Astrocyte (in vitro differentiated cells and primary cell): Measurements from ENCODE around the gene TBXAS1. TPM values are rescaled to one million over a fixed set of nuclear protein-coding genes. Genes with fewer than 3 reads are reported as not detected.

Experiments used
- DNase-seq: peaks from one replicate; pipeline ENCODE4 v3.0.0-alpha.2; 2010; ENCODE audit warnings: low read depth
- FAIRE-seq: peaks from 2 replicates; lab custom pipeline; 2011; peaks lifted over from hg19 to GRCh38; lab: Jason Lieb, UNC
- H2AFZ ChIP-seq: 2 replicates; pipeline ENCODE4 v1.6.0; 2012; ENCODE audit warnings: low read depth, low read length, inconsistent platforms
- H3K27ac ChIP-seq: 2 replicates; pipeline ENCODE4 v1.5.1; 2011; ENCODE audit warnings: low read depth, low read length, inconsistent platforms
- H3K27me3 ChIP-seq: 2 replicates; pipeline ENCODE4 v1.6.0; 2011; ENCODE audit warnings: low read length, inconsistent platforms; ENCODE audit not compliant: insufficient read depth
- H3K36me3 ChIP-seq: 2 replicates; pipeline ENCODE4 v1.5.1; 2011; ENCODE audit warnings: low read length, inconsistent platforms; ENCODE audit not compliant: insufficient read depth
- H3K4me1 ChIP-seq: 2 replicates; pipeline ENCODE4 v1.5.1; 2011; ENCODE audit warnings: low read length, inconsistent platforms; ENCODE audit not compliant: insufficient read depth
- H3K4me2 ChIP-seq: 2 replicates; pipeline ENCODE4 v1.6.0; 2012; ENCODE audit warnings: low read length, inconsistent platforms
- H3K4me3 ChIP-seq: 2 replicates; pipeline ENCODE4 v1.5.1; 2011; ENCODE audit warnings: low read depth, mild to moderate bottlenecking, low read length, inconsistent platforms; ENCODE audit not compliant: insufficient read depth
- H3K79me2 ChIP-seq: 2 replicates; pipeline ENCODE4 v1.6.0; 2012; ENCODE audit warnings: mild to moderate bottlenecking, low read length, inconsistent platforms; ENCODE audit not compliant: insufficient read depth
- H3K9ac ChIP-seq: 2 replicates; pipeline ENCODE4 v1.6.0; 2012; ENCODE audit warnings: mild to moderate bottlenecking, low read length, inconsistent platforms
- H3K9me3 ChIP-seq: 2 replicates; pipeline ENCODE4 v1.5.1; 2012; ENCODE audit warnings: low read depth, mild to moderate bottlenecking, low read length, inconsistent platforms; ENCODE audit not compliant: insufficient read depth
- H4K20me1 ChIP-seq: 2 replicates; pipeline ENCODE4 v1.6.0; 2012; ENCODE audit warnings: low read length, inconsistent platforms; ENCODE audit not compliant: insufficient read depth
- H3K27ac Mint-ChIP-seq: one replicate; pipeline ENCODE4 v1.8.0; 2021; ENCODE audit warnings: mild to moderate bottlenecking, mixed read lengths; ENCODE audit not compliant: unreplicated experiment
- H3K27me3 Mint-ChIP-seq: one replicate; pipeline ENCODE4 v1.8.0; 2021; ENCODE audit warnings: low read depth, mixed read lengths; ENCODE audit not compliant: unreplicated experiment
- H3K36me3 Mint-ChIP-seq: one replicate; pipeline ENCODE4 v1.8.0; 2021; ENCODE audit warnings: low read depth, mixed read lengths; ENCODE audit not compliant: unreplicated experiment
- H3K4me1 Mint-ChIP-seq: one replicate; pipeline ENCODE4 v1.8.0; 2021; ENCODE audit warnings: low read depth, mixed read lengths; ENCODE audit not compliant: unreplicated experiment
- H3K4me3 Mint-ChIP-seq: one replicate; pipeline ENCODE4 v1.8.0; 2021; ENCODE audit warnings: mild to moderate bottlenecking, moderate library complexity, mixed read lengths; ENCODE audit not compliant: unreplicated experiment
- H3K9me3 Mint-ChIP-seq: one replicate; pipeline ENCODE4 v1.8.0; 2021; ENCODE audit warnings: mild to moderate bottlenecking, mixed read lengths; ENCODE audit not compliant: unreplicated experiment
- CTCF ChIP-seq: IDR thresholded peaks from 2 replicates; pipeline ENCODE4 v1.5.1; 2011; ENCODE audit warnings: low read depth, mild to moderate bottlenecking, inconsistent platforms, low read length, moderate library complexity; ENCODE audit not compliant: insufficient read depth
- EZH2 ChIP-seq: IDR thresholded peaks from 2 replicates; pipeline ENCODE4 v1.6.1; 2012; ENCODE audit warnings: mild to moderate bottlenecking, low read length, inconsistent platforms; ENCODE audit not compliant: insufficient read depth
- total RNA-seq: library from RNA; stranded (reverse); gene quantifications from 2 replicates; pipeline ENCODE4 v1.2.1, GENCODE V29; 2021

The TBXAS1 gene
- total RNA-seq, 1 donor from 2014 or later = 1.1 TPM

- FAIRE-seq (no peak), DNase-seq (no peak)
- Histone ChIP-seq H3K27ac (no peak overlapping the region), H3K4me2 (no peak overlapping the region), H3K79me2 (no peaks in the 10 kb centered on the region), H3K36me3 (no peaks in the 10 kb centered on the region), H3K9me3 (no peaks in the 10 kb centered on the region), H3K9ac (no peak overlapping the region), H4K20me1 (no peaks in the 10 kb centered on the region), H3K4me1 (no peaks in the 10 kb centered on the region), H3K27me3 (no peaks in the 10 kb centered on the region), H3K4me3 (no peak overlapping the region), H2AFZ (no peak overlapping the region)
- Mint-ChIP-seq H3K27ac (no peak overlapping the region), H3K27me3 (peaks cover 19% of the 10 kb centered on the region), H3K4me1 (no peaks in the 10 kb centered on the region), H3K36me3 (no peaks in the 10 kb centered on the region), H3K4me3 (no peak overlapping the region), H3K9me3 (no peaks in the 10 kb centered on the region)
- no peak for TF ChIP-seq EZH2
- TF ChIP-seq CTCF = no peak
Measured at GRCh38 chr7:139953229-139953628, 124.2 kb downstream of the TBXAS1 start.

GRCh38 chr7:139955109-139955820 is 126.2 kb downstream of the TBXAS1 start:
- Histone ChIP-seq H3K9ac (no peak overlapping the region), H3K27me3 (no peaks in the 10 kb centered on the region), H2AFZ (no peak overlapping the region), H3K27ac (no peak overlapping the region), H3K4me3 (no peak overlapping the region), H3K79me2 (no peaks in the 10 kb centered on the region), H3K9me3 (no peaks in the 10 kb centered on the region), H3K4me1 (no peaks in the 10 kb centered on the region), H3K36me3 (no peaks in the 10 kb centered on the region), H4K20me1 (no peaks in the 10 kb centered on the region), H3K4me2 (no peak overlapping the region)
- no peak overlapping the region for H3K4me3 Mint-ChIP-seq
- DNase-seq (no peak), FAIRE-seq (no peak)
- no peaks in the 10 kb centered on the region for H3K9me3 Mint-ChIP-seq
- H3K36me3 Mint-ChIP-seq = no peaks in the 10 kb centered on the region
- no peak overlapping the region for H3K27ac Mint-ChIP-seq
- peaks cover 22% of the 10 kb centered on the region for H3K27me3 Mint-ChIP-seq
- TF ChIP-seq CTCF (no peak), EZH2 (no peak)
- no peaks in the 10 kb centered on the region for H3K4me1 Mint-ChIP-seq

DNA sequence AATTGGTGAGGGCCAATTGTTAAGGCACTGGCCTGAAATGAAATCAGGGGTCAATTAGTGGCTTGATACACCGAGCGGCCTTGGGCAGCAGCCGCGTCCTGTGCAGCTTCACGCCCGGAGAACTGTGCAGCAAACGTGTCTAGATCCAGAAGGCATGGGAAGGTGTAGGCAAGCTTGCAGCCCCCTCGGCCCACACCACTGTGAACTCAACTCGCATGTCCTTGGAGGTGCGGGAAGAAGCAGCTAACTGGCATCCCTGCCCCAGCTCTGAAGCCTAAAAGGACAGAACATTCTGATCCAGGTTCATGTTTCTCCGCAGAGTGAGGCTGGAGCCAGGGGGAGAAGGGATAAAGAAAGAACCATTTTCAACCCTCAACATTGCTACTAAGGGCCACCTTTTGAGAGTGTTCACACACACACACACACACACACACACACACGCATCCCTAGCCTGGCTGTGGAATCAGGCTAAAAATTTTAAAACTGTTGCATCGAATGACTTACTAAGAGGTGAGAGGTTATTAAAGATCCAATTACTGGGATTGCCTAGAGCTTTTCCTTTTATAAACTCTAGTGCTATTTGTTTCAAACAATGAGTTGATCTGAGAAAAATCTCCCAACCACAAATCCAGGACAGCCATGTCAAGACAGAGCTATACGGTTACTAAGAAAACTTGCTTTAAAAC is 129.7 kb downstream of the TBXAS1 start:
- H3K4me1 Mint-ChIP-seq = no peaks in the 10 kb centered on the region
- TF ChIP-seq CTCF = no peak
- TF ChIP-seq EZH2 = no peak
- H3K4me3 Mint-ChIP-seq = no peak overlapping the region
- DNase-seq (peak; percentile 6), FAIRE-seq (no peak)
- peaks cover 26% of the 10 kb centered on the region for H3K27me3 Mint-ChIP-seq
- Histone ChIP-seq H3K79me2 (no peaks in the 10 kb centered on the region), H3K9me3 (no peaks in the 10 kb centered on the region), H4K20me1 (no peaks in the 10 kb centered on the region), H3K27me3 (no peaks in the 10 kb centered on the region), H3K4me3 (no peak overlapping the region), H2AFZ (no peak overlapping the region), H3K36me3 (no peaks in the 10 kb centered on the region), H3K9ac (no peak overlapping the region), H3K27ac (no peak overlapping the region), H3K4me2 (no peak overlapping the region), H3K4me1 (no peaks in the 10 kb centered on the region)
- no peak overlapping the region for H3K27ac Mint-ChIP-seq
- no peaks in the 10 kb centered on the region for H3K36me3 Mint-ChIP-seq
- H3K9me3 Mint-ChIP-seq = peaks cover 2% of the 10 kb centered on the region
